T-cell (primary cell): ENCODE data around the gene IQCH. TPM values are rescaled to one million over a fixed set of nuclear protein-coding genes. Genes with fewer than 3 reads are reported as not detected.

Experiments used
- ATAC-seq, 4 experiments: fragments of 200-7000 bp in 3 of 4; fragments of 150-1000 bp in 1 of 4; cut with Tn5 transposase; replicated peaks in 1 of 4; 1 replicate in 3 of 4; 2 replicates in 1 of 4; pipeline ENCODE4 v1.10.0; 2021; ENCODE audit warnings: moderate library complexity in 3 of 4, mild to moderate bottlenecking in 2 of 4, moderate number of reproducible peaks in 1 of 4
- CTCF ChIA-PET, 2 donors: fragments of 300-600 bp; sonication (Branson Sonifier 250); formaldehyde crosslinking; loops; one replicate each; lab custom pipeline; 2022; ENCODE audit warnings: antibody characterized with exemption in 2 of 2; lab: Charles Lee
- POLR2A ChIA-PET, 2 donors: fragments of 300-600 bp; sonication (Branson Sonifier 250); formaldehyde crosslinking; loops; one replicate each; lab custom pipeline; 2022; ENCODE audit warnings: antibody characterized with exemption in 2 of 2; lab: Charles Lee
- DNase-seq, 35 experiments: peaks; one replicate each; pipeline versions ENCODE4 v3.0.0 to v3.0.0-alpha.2; 2013 to 2023
- H3K27ac ChIP-seq: one replicate; pipeline ENCODE4 v1.5.1; 2013; ENCODE audit warnings: low read length
- H3K27me3 ChIP-seq, 2 experiments: replicated peaks in 1 of 2; 1 replicate in 1 of 2; 2 replicates in 1 of 2; pipeline versions ENCODE4 v1.6.1 to v1.7.0; 2013; ENCODE audit warnings: low read length in 1 of 2, mixed read lengths in 1 of 2; ENCODE audit not compliant: control insufficient read depth in 2 of 2, insufficient read depth in 2 of 2; ENCODE audit errors: extremely low read depth in 1 of 2
- H3K36me3 ChIP-seq, 2 donors: 1 replicate in 1 of 2; 2 replicates in 1 of 2; pipeline versions ENCODE4 v1.6.1 to v1.7.0; 2013; ENCODE audit warnings: low read length in 1 of 2; ENCODE audit not compliant: control insufficient read depth in 2 of 2, insufficient read depth in 1 of 2; ENCODE audit errors: extremely low read depth in 1 of 2
- H3K4me1 ChIP-seq, 2 experiments: 1 replicate in 1 of 2; 2 replicates in 1 of 2; pipeline versions ENCODE4 v1.6.1 to v1.7.0; 2013; ENCODE audit warnings: low read length in 2 of 2, mixed read lengths in 1 of 2; ENCODE audit not compliant: insufficient read depth in 2 of 2, control insufficient read depth in 1 of 2; ENCODE audit errors: extremely low read depth in 1 of 2
- H3K4me3 ChIP-seq, 2 donors: 1 replicate in 1 of 2; 2 replicates in 1 of 2; pipeline versions ENCODE4 v1.5.1 to v1.7.0; 2013; ENCODE audit warnings: mild to moderate bottlenecking in 2 of 2, low read length in 1 of 2, moderate library complexity in 1 of 2; ENCODE audit not compliant: control insufficient read depth in 1 of 2; ENCODE audit errors: extremely low read depth in 1 of 2
- H3K9me3 ChIP-seq: 2 replicates; pipeline ENCODE4 v1.7.0; 2013
- H3K27ac Mint-ChIP-seq, 2 donors: one replicate each; pipeline ENCODE4 v1.8.0; 2020 to 2021; ENCODE audit warnings: mild to moderate bottlenecking in 2 of 2, mixed read lengths in 2 of 2
- H3K27me3 Mint-ChIP-seq, 2 donors: one replicate each; pipeline ENCODE4 v1.8.0; 2021 to 2022; ENCODE audit warnings: mixed read lengths in 2 of 2
- H3K36me3 Mint-ChIP-seq: one replicate; pipeline ENCODE4 v1.8.0; 2021; ENCODE audit warnings: mixed read lengths
- H3K4me1 Mint-ChIP-seq, 3 donors: one replicate each; pipeline ENCODE4 v1.8.0; 2020 to 2022; ENCODE audit warnings: mixed read lengths in 3 of 3, mild to moderate bottlenecking in 1 of 3
- H3K4me3 Mint-ChIP-seq, 3 donors: one replicate each; pipeline ENCODE4 v1.8.0; 2020 to 2022; ENCODE audit warnings: mild to moderate bottlenecking in 3 of 3, mixed read lengths in 3 of 3, moderate library complexity in 3 of 3
- H3K9me3 Mint-ChIP-seq, 3 donors: one replicate each; pipeline ENCODE4 v1.8.0; 2020 to 2022; ENCODE audit warnings: mixed read lengths in 3 of 3
- WGBS: methylation state at CpG from one replicate; pipeline ENCODE4 v1.1.5; 2013; ENCODE audit warnings: missing lambda C conversion rate; ENCODE audit not compliant: insufficient coverage; 5-methylcytosine and 5-hydroxymethylcytosine counted together
- total RNA-seq, 35 experiments: library from RNA in 6 of 35; stranded (reverse) in 6 of 35; fragments of 120-200 nt in 1 of 35; gene quantifications; one replicate each; pipeline versions ENCODE4 v1.2.1 to v1.2.4 and lab custom pipeline; 2013 to 2026

IQCH gene
- total RNA-seq, 5 donors from 2014 or later (not counting 1 experiment from before 2014, with no cell fraction given), result 0.43 to 2.6 (median 1.3) TPM

DNA sequence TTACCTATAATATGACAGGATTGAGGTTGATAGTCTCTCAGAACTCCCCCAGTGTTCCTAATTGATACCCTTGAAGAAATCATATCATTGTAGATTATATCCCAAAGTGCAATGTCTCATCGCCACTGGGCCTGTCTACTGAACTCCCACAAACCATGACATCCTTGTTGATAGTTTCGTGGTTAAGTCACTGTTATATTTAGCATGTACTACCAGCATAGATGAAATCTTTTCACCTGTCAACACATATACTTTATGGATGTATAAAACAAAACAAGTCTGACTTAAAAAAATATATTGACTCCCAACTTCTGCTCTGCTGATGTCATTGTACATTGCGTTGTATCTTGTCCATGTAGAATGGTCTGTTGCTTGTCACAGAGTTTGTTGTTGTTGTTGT lies 128.1 kb downstream of the IQCH start:
- no peak for DNase-seq
- H3K4me3 Mint-ChIP-seq, result no peak overlapping the region
- no peaks in the 10 kb centered on the region for H3K27me3 ChIP-seq
- H3K36me3 ChIP-seq, result no peaks in the 10 kb centered on the region
- no CpG with 5 or more reads among the region's 3 CpGs for WGBS
- peaks cover 6 to 14% of the 10 kb centered on the region in 2 donors for H3K27me3 Mint-ChIP-seq
- no peak overlapping the region for H3K27ac Mint-ChIP-seq
- no peaks in the 10 kb centered on the region for H3K4me1 Mint-ChIP-seq
- no peaks in the 10 kb centered on the region for H3K36me3 Mint-ChIP-seq
- no peaks in the 10 kb centered on the region for H3K4me1 ChIP-seq
- ChIA-PET POLR2A (no interaction called here), CTCF (no interaction called here)
- ATAC-seq, result no peak
- no peaks in the 10 kb centered on the region for H3K9me3 Mint-ChIP-seq
- no peaks in the 10 kb centered on the region for H3K9me3 ChIP-seq
- no peak overlapping the region for H3K4me3 ChIP-seq
- no peak overlapping the region for H3K27ac ChIP-seq

GRCh38 chr15:67383899-67384298 lies 129.3 kb downstream of the IQCH start:
- Mint-ChIP-seq H3K4me3 (no peak overlapping the region), H3K9me3 (no peaks in the 10 kb centered on the region), H3K4me1 (no peaks in the 10 kb centered on the region), H3K36me3 (no peaks in the 10 kb centered on the region), H3K27ac (no peak overlapping the region), H3K27me3 (peaks cover 3 to 5% of the 10 kb centered on the region in 2 donors)
- WGBS, result 86% methylated on average over 1 of the region's 1 CpG
- Histone ChIP-seq H3K9me3 (no peaks in the 10 kb centered on the region), H3K4me1 (no peaks in the 10 kb centered on the region), H3K27ac (no peak overlapping the region), H3K36me3 (no peaks in the 10 kb centered on the region), H3K27me3 (no peaks in the 10 kb centered on the region), H3K4me3 (no peak overlapping the region)
- ChIA-PET POLR2A (no interaction called here), CTCF (no interaction called here)
- ATAC-seq (no peak), DNase-seq (no peak)

- CTCF ChIA-PET, result no interaction called here
- no peaks in the 10 kb centered on the region for H3K9me3 ChIP-seq
- no peak overlapping the region for H3K27ac Mint-ChIP-seq
- POLR2A ChIA-PET, result no interaction called here
- H3K4me3 Mint-ChIP-seq, result no peak overlapping the region
- H3K27me3 Mint-ChIP-seq, result peaks cover 3 to 5% of the 10 kb centered on the region in 2 donors
- no peaks in the 10 kb centered on the region for H3K36me3 ChIP-seq
- H3K27me3 ChIP-seq, result no peaks in the 10 kb centered on the region
- no peaks in the 10 kb centered on the region for H3K9me3 Mint-ChIP-seq
- no peaks in the 10 kb centered on the region for H3K36me3 Mint-ChIP-seq
- no peaks in the 10 kb centered on the region for H3K4me1 Mint-ChIP-seq
- no CpG with 5 or more reads among the region's 4 CpGs for WGBS
- DNase-seq, result no peak
- H3K4me1 ChIP-seq, result no peaks in the 10 kb centered on the region
- no peak for ATAC-seq
- no peak overlapping the region for H3K4me3 ChIP-seq
- no peak overlapping the region for H3K27ac ChIP-seq
Observed at GRCh38 chr15:67384761-67385160, 130.2 kb downstream of the IQCH start.

GRCh38 chr15:67385971-67386370 lies 131.4 kb downstream of the IQCH start:
- no peak overlapping the region for H3K4me3 ChIP-seq
- Mint-ChIP-seq H3K4me3 (no peak overlapping the region), H3K27ac (no peak overlapping the region), H3K36me3 (no peaks in the 10 kb centered on the region), H3K9me3 (no peaks in the 10 kb centered on the region), H3K4me1 (no peaks in the 10 kb centered on the region), H3K27me3 (peaks cover 3 to 5% of the 10 kb centered on the region in 2 donors)
- WGBS, result no CpG with 5 or more reads among the region's 1 CpG
- no peaks in the 10 kb centered on the region for H3K4me1 ChIP-seq
- ChIA-PET CTCF (interaction anchor here in 1 of 2 donors (0.9 kb wide), 1 partner anchor 9 kb away, joined by 3 read pairs; no protein-coding TSS in a partner anchor), POLR2A (no interaction called here)
- no peaks in the 10 kb centered on the region for H3K9me3 ChIP-seq
- no peak for DNase-seq
- ATAC-seq, result no peak
- H3K27ac ChIP-seq, result no peak overlapping the region
- no peaks in the 10 kb centered on the region for H3K27me3 ChIP-seq
- H3K36me3 ChIP-seq, result no peaks in the 10 kb centered on the region

- no peak overlapping the region for H3K27ac ChIP-seq
- Mint-ChIP-seq H3K36me3 (no peaks in the 10 kb centered on the region), H3K4me3 (no peak overlapping the region), H3K9me3 (no peaks in the 10 kb centered on the region), H3K4me1 (no peaks in the 10 kb centered on the region), H3K27me3 (peaks cover 2 to 5% of the 10 kb centered on the region in 2 donors), H3K27ac (no peak overlapping the region)
- ChIA-PET POLR2A (no interaction called here), CTCF (no interaction called here)
- H3K36me3 ChIP-seq, result no peaks in the 10 kb centered on the region
- WGBS, result no CpG with 5 or more reads among the region's 2 CpGs
- H3K9me3 ChIP-seq, result no peaks in the 10 kb centered on the region
- no peak overlapping the region for H3K4me3 ChIP-seq
- no peaks in the 10 kb centered on the region for H3K27me3 ChIP-seq
- H3K4me1 ChIP-seq, result no peaks in the 10 kb centered on the region
- DNase-seq (no peak), ATAC-seq (no peak)
Observed at GRCh38 chr15:67386947-67387346, 132.4 kb downstream of the IQCH start.

- Histone ChIP-seq H3K4me3 (no peak overlapping the region), H3K9me3 (no peaks in the 10 kb centered on the region), H3K36me3 (no peaks in the 10 kb centered on the region), H3K27me3 (no peaks in the 10 kb centered on the region), H3K27ac (no peak overlapping the region), H3K4me1 (no peaks in the 10 kb centered on the region)
- H3K9me3 Mint-ChIP-seq, result no peaks in the 10 kb centered on the region
- no peaks in the 10 kb centered on the region for H3K36me3 Mint-ChIP-seq
- H3K27me3 Mint-ChIP-seq, result peaks cover 2 to 11% of the 10 kb centered on the region in 2 donors
- WGBS, result no CpG with 5 or more reads among the region's 1 CpG
- H3K27ac Mint-ChIP-seq, result no peak overlapping the region
- no peak overlapping the region for H3K4me3 Mint-ChIP-seq
- ChIA-PET POLR2A (no interaction called here), CTCF (no interaction called here)
- H3K4me1 Mint-ChIP-seq, result no peaks in the 10 kb centered on the region
- no peak for DNase-seq
- ATAC-seq, result no peak
Observed at GRCh38 chr15:67389975-67390374, 135.4 kb downstream of the IQCH start.
